Brain pericyte (primary cell): ENCODE measurements around the gene ATP2C2.
"Not testable (repeated sequence)": the region's sequence is repeated elsewhere in the genome, so short reads cannot be mapped to it uniquely, and the experiment has no call there.

Source experiments
- DNase-seq: peaks from one replicate; pipeline ENCODE4 v3.0.0-alpha.2; 2012; ENCODE audit warnings: low read depth, low spot score

The ATP2C2 gene

GRCh38 chr16:84449156-84450140 is 81.1 kb downstream of the ATP2C2 start:
- no peak for DNase-seq

- no peak for DNase-seq
These were observed 82.0 kb downstream of the ATP2C2 start for GRCh38 chr16:84450176-84450865.

- DNase-seq: not testable (repeated sequence)
These were observed 82.8 kb downstream of the ATP2C2 start for GRCh38 chr16:84451010-84451676.

GRCh38 chr16:84451781-84452180 is 83.4 kb downstream of the ATP2C2 start:
- DNase-seq: no peak

- DNase-seq: no peak
These were observed 84.9 kb downstream of the ATP2C2 start for GRCh38 chr16:84453061-84453752.

GRCh38 chr16:84454611-84455010 is 86.3 kb downstream of the ATP2C2 start:
- DNase-seq: no peak

GRCh38 chr16:84455031-84455430 is 86.7 kb downstream of the ATP2C2 start:
- DNase-seq: no peak

GRCh38 chr16:84458606-84459532 is 90.5 kb downstream of the ATP2C2 start:
- DNase-seq: no peak

- no peak for DNase-seq
These were observed 91.2 kb downstream of the ATP2C2 start for GRCh38 chr16:84459533-84459894.

- no peak for DNase-seq
These were observed 91.6 kb downstream of the ATP2C2 start for GRCh38 chr16:84459941-84460405.

GRCh38 chr16:84460406-84461028 is 92.2 kb downstream of the ATP2C2 start:
- DNase-seq: no peak

GRCh38 chr16:84461029-84461412 is 92.7 kb downstream of the ATP2C2 start:
- DNase-seq: no peak

GRCh38 chr16:84461413-84462295 is 93.3 kb downstream of the ATP2C2 start:
- DNase-seq: no peak

- no peak for DNase-seq
These were observed 94.2 kb downstream of the ATP2C2 start for GRCh38 chr16:84462296-84463210.

GRCh38 chr16:84463221-84463620 is 94.9 kb downstream of the ATP2C2 start:
- DNase-seq: no peak

GRCh38 chr16:84464116-84464515 is 95.8 kb downstream of the ATP2C2 start:
- DNase-seq: no peak

- DNase-seq: no peak
These were observed 96.8 kb downstream of the ATP2C2 start for GRCh38 chr16:84465154-84465553.

- no peak for DNase-seq
These were observed 98.4 kb downstream of the ATP2C2 start for GRCh38 chr16:84466692-84467091.
